HepG2 (cell line): ENCODE results near the gene SEPTIN3. TPM values are rescaled to one million over a fixed set of nuclear protein-coding genes. Genes with fewer than 3 reads are reported as not detected.
A peak's percentile ranks its signal among the peaks of the same experiment; 100 is the strongest.

Experiments
- ARNT ChIP-seq: fragments of 450-650 bp; IDR thresholded peaks from 2 replicates; pipeline ENCODE4 v1.6.1; 2017
- ERF ChIP-seq: IDR thresholded peaks from 2 replicates; pipeline ENCODE4 v1.6.1; 2018; ENCODE audit warnings: missing biosample characterization, missing genetic modification reagents
- KDM5B ChIP-seq: sonication (generic); formaldehyde crosslinking; IDR thresholded peaks from 2 replicates; pipeline ENCODE4 v1.4.0; 2020; ENCODE audit warnings: missing genetic modification reagents, mild to moderate bottlenecking, borderline replicate concordance
- LRRFIP1 ChIP-seq: sonication (generic); formaldehyde crosslinking; conservative IDR thresholded peaks from 2 replicates; pipeline ENCODE4 v1.4.0; 2020; ENCODE audit warnings: missing genetic modification reagents
- MATR3 ChIP-seq: sonication (generic); formaldehyde crosslinking; IDR thresholded peaks from 2 replicates; pipeline ENCODE4 v1.4.0; 2020; ENCODE audit warnings: missing genetic modification reagents
- NFE2 ChIP-seq: sonication (generic); formaldehyde crosslinking; IDR thresholded peaks from 2 replicates; pipeline ENCODE4 v1.4.0; 2020; ENCODE audit warnings: missing genetic modification reagents
- SCMH1 ChIP-seq: sonication (generic); formaldehyde crosslinking; IDR thresholded peaks from 2 replicates; pipeline ENCODE4 v1.9.0; 2021; ENCODE audit warnings: missing genetic modification reagents, mild to moderate bottlenecking, borderline replicate concordance
- SOX6 ChIP-seq, 2 experiments: fragments of 450-650 bp in 1 of 2; sonication (generic) in 1 of 2; formaldehyde crosslinking in 1 of 2; IDR thresholded peaks; 2 replicates each; pipeline versions ENCODE4 v1.4.0 to v1.6.1; 2017 to 2020; ENCODE audit warnings: antibody characterized with exemption in 1 of 2, mild to moderate bottlenecking in 1 of 2, missing genetic modification reagents in 1 of 2
- TP53 ChIP-seq: sonication (generic); formaldehyde crosslinking; conservative IDR thresholded peaks from 2 replicates; pipeline ENCODE4 v1.4.0; 2020; ENCODE audit warnings: missing genetic modification reagents
- TRAFD1 ChIP-seq: sonication (generic); formaldehyde crosslinking; IDR thresholded peaks from 2 replicates; pipeline ENCODE4 v1.5.1; 2020; ENCODE audit warnings: missing genetic modification reagents, mild to moderate bottlenecking, borderline replicate concordance
- UBTF ChIP-seq: sonication (generic); formaldehyde crosslinking; IDR thresholded peaks from 2 replicates; pipeline ENCODE4 v1.4.0; 2020; ENCODE audit warnings: mild to moderate bottlenecking, missing genetic modification reagents
- ZBTB10 ChIP-seq: sonication (generic); formaldehyde crosslinking; IDR thresholded peaks from 2 replicates; pipeline ENCODE4 v1.4.0; 2020; ENCODE audit warnings: missing genetic modification reagents, borderline replicate concordance
- ZMYM4 ChIP-seq: sonication (generic); formaldehyde crosslinking; IDR thresholded peaks from 2 replicates; pipeline ENCODE4 v1.8.1; 2023; ENCODE audit warnings: mild to moderate bottlenecking, missing genetic modification reagents
- ZNF101 ChIP-seq: sonication (generic); formaldehyde crosslinking; IDR thresholded peaks from 2 replicates; pipeline ENCODE4 v1.4.0; 2020; ENCODE audit warnings: mild to moderate bottlenecking, low read depth, missing genetic modification reagents, borderline replicate concordance
- ZNF274 ChIP-seq: sonication (generic); formaldehyde crosslinking; IDR thresholded peaks from 2 replicates; pipeline ENCODE4 v1.5.1; 2020; ENCODE audit warnings: mild to moderate bottlenecking, missing genetic modification reagents
- ZNF335 ChIP-seq: sonication (generic); formaldehyde crosslinking; IDR thresholded peaks from 2 replicates; pipeline ENCODE4 v1.4.0; 2020; ENCODE audit warnings: missing genetic modification reagents
- ZNF430 ChIP-seq: sonication (generic); formaldehyde crosslinking; IDR thresholded peaks from 2 replicates; pipeline ENCODE4 v1.9.0; 2021; ENCODE audit warnings: mild to moderate bottlenecking, missing genetic modification reagents
- polyA plus RNA-seq, 8 experiments: library from polyadenylated mRNA; depleted of rRNA in 3 of 8; stranded (reverse) in 7 of 8; unstranded in 1 of 8; fragments of >200 nt; fragmentation: Illumina TruSeq in 4 of 8; extraction: Trizol in 4 of 8; gene quantifications; 2 replicates each; pipeline versions ENCODE4 v1.2.1 to v1.2.3, GENCODE V29; 2011 to 2016; ENCODE audit warnings: low read depth in 4 of 8, missing spikeins in 1 of 8, mixed read lengths in 1 of 8; ENCODE audit not compliant: insufficient read depth in 1 of 8
- total RNA-seq, 5 experiments: library from RNA; depleted of rRNA; stranded (reverse); fragments of >200 nt; fragmentation: Illumina TruSeq; extraction: Trizol; gene quantifications; 2 replicates each; pipeline ENCODE4 v1.2.3, GENCODE V29; 2016; ENCODE audit warnings: low read depth in 1 of 5

Gene SEPTIN3
- total and polyA plus RNA-seq, 2 of the 13 experiments (the other 11 are each of a cell fraction or from before 2014, with no cell fraction given) = 0.04 TPM; not detected in 1

- TF ChIP-seq ZBTB10 (CRISPR knock-in tag) (no peak; the same call in 1 of the 2 replicates), TRAFD1 (no peak), ARNT (no peak), ZNF335 (CRISPR knock-in tag) (no peak), UBTF (CRISPR knock-in tag) (peak; percentile 41; the same call in 1 of the 2 replicates), SOX6 (IDR thresholded peaks at IDR 0.05) (no peak), SOX6 (CRISPR knock-in tag; IDR thresholded peaks at IDR 0.05) (no peak; the same call in 1 of the 2 replicates), TP53 (CRISPR knock-in tag) (no peak), ZMYM4 (CRISPR knock-in tag) (peak; percentile 81; the same call in 1 of the 2 replicates), KDM5B (CRISPR knock-in tag) (peak; percentile 86), LRRFIP1 (CRISPR knock-in tag) (no peak), NFE2 (CRISPR knock-in tag) (no peak), ERF (CRISPR knock-in tag) (peak; percentile 25; the same call in 1 of the 2 replicates), ZNF274 (peak; percentile 47), ZNF101 (peak; percentile 84; the same call in 1 of the 2 replicates), MATR3 (no peak), SCMH1 (CRISPR knock-in tag) (no peak), ZNF430 (CRISPR knock-in tag) (peak; percentile 48; the same call in 1 of the 2 replicates)
Observed at GRCh38 chr22:41946629-41947423, 22.4 kb upstream of the SEPTIN3 start, which contains the start of gene CENPM (continued).
